Stimulated activated naive CD4-positive, alpha-beta T cell (primary cell): ENCODE results near the gene RPL5.

ENCODE experiments used
- DNase-seq, 6 experiments: peaks; one replicate each; lab custom pipeline; 2025; lab: John Stamatoyannopoulos, UW

Gene RPL5

GRCh38 chr1:92820024-92820423 is 11.8 kb upstream of the RPL5 start:
- no peak for DNase-seq

GRCh38 chr1:92820551-92820950 is 11.3 kb upstream of the RPL5 start:
- no peak for DNase-seq

GRCh38 chr1:92822879-92823278 is 9.0 kb upstream of the RPL5 start:
- no peak for DNase-seq

GRCh38 chr1:92826792-92827191 is 5.0 kb upstream of the RPL5 start:
- no peak for DNase-seq

GRCh38 chr1:92831368-92831761 is 475 bp upstream of the RPL5 start:
- no peak for DNase-seq

GRCh38 chr1:92832537-92833114 is 786 bp downstream of the RPL5 start:
- DNase-seq, result no peak

GRCh38 chr1:92833840-92834239 is 2.0 kb downstream of the RPL5 start:
- no peak for DNase-seq

- no peak for DNase-seq
These were observed 2.8 kb downstream of the RPL5 start for GRCh38 chr1:92834617-92835016.

GRCh38 chr1:92837062-92837461 is 5.2 kb downstream of the RPL5 start:
- DNase-seq, result no peak

GRCh38 chr1:92838519-92838918 is 6.7 kb downstream of the RPL5 start:
- DNase-seq, result no peak

GRCh38 chr1:92839442-92839841 is 7.6 kb downstream of the RPL5 start:
- DNase-seq, result no peak

GRCh38 chr1:92840600-92840999 is 8.8 kb downstream of the RPL5 start:
- DNase-seq, result no peak

- DNase-seq, result no peak
These were observed 10.5 kb downstream of the RPL5 start for GRCh38 chr1:92842082-92843045.

GRCh38 chr1:92843046-92843423 is 11.2 kb downstream of the RPL5 start:
- DNase-seq, result no peak

- DNase-seq, result no peak
These were observed 11.9 kb downstream of the RPL5 start for GRCh38 chr1:92843429-92844352.

GRCh38 chr1:92844439-92844838 is 12.6 kb downstream of the RPL5 start:
- DNase-seq, result no peak

- DNase-seq, result no peak
These were observed 14.1 kb downstream of the RPL5 start for GRCh38 chr1:92845908-92846307.

- DNase-seq, result no peak
These were observed 16.4 kb downstream of the RPL5 start for GRCh38 chr1:92848201-92848600.

- no peak for DNase-seq
These were observed 18.2 kb downstream of the RPL5 start for GRCh38 chr1:92850019-92850418.

- no peak for DNase-seq
These were observed 19.9 kb downstream of the RPL5 start for GRCh38 chr1:92851729-92852128.

GRCh38 chr1:92853299-92853698 is 21.5 kb downstream of the RPL5 start:
- DNase-seq, result no peak

- DNase-seq, result no peak
These were observed 22.4 kb downstream of the RPL5 start for GRCh38 chr1:92854101-92854785.
